Gastroesophageal sphincter (tissue), 4 donors: ENCODE data around the gene DUSP10. TPM values are rescaled to one million over a fixed set of nuclear protein-coding genes. Genes with fewer than 3 reads are reported as not detected.

ENCODE experiments used
- ATAC-seq: fragments of 150-250 bp; one replicate; pipeline ENCODE4 v1.9.1; 2016; ENCODE audit warnings: mild to moderate bottlenecking, moderate library complexity
- H3K27ac ChIP-seq, 4 donors: fragments of 200-600 bp; sonication (generic) in 3 of 4; 1 replicate in 3 of 4; 2 replicates in 1 of 4; pipeline ENCODE4 v1.5.1; 2016 to 2019
- H3K27me3 ChIP-seq: fragments of 200-600 bp; sonication (generic); one replicate; pipeline ENCODE4 v1.5.1; 2019
- H3K36me3 ChIP-seq, 2 donors: fragments of 200-600 bp; sonication (generic); one replicate each; pipeline ENCODE4 v1.5.1; 2019; ENCODE audit warnings: control low read depth in 1 of 2
- H3K4me1 ChIP-seq, 3 donors: fragments of 200-600 bp; sonication (generic); 1 replicate in 2 of 3; 2 replicates in 1 of 3; pipeline ENCODE4 v1.5.1; 2016 to 2019; ENCODE audit warnings: control low read depth in 2 of 3
- H3K4me3 ChIP-seq, 2 donors: fragments of 200-600 bp; sonication (generic); one replicate each; pipeline ENCODE4 v1.5.1; 2019; ENCODE audit warnings: mild to moderate bottlenecking in 1 of 2, moderate library complexity in 1 of 2
- H3K9me3 ChIP-seq, 3 donors: fragments of 200-600 bp; sonication (generic); one replicate each; pipeline ENCODE4 v1.5.1; 2017 to 2019; ENCODE audit warnings: control low read depth in 2 of 3
- CTCF ChIP-seq, 4 experiments: fragments of 200-600 bp in 2 of 4; fragments of 450-650 bp in 2 of 4; sonication (generic) in 1 of 4; IDR thresholded peaks; one replicate each; pipeline ENCODE4 v1.5.1; 2017 to 2019; ENCODE audit warnings: antibody characterized with exemption in 4 of 4, mild to moderate bottlenecking in 2 of 4, moderate library complexity in 2 of 4
- EP300 ChIP-seq: sonication (generic); formaldehyde crosslinking; IDR thresholded peaks from one replicate; pipeline ENCODE4 v1.6.1; 2017; ENCODE audit warnings: antibody characterized with exemption, mild to moderate bottlenecking
- POLR2A ChIP-seq, 2 donors: fragments of 450-650 bp; IDR thresholded peaks; one replicate each; pipeline ENCODE4 v1.6.1; 2017; ENCODE audit warnings: antibody characterized with exemption in 2 of 2, mild to moderate bottlenecking in 2 of 2, moderate library complexity in 1 of 2
- POLR2AphosphoS5 ChIP-seq: sonication (generic); formaldehyde crosslinking; IDR thresholded peaks from one replicate; pipeline ENCODE4 v1.6.1; 2017; ENCODE audit warnings: antibody characterized with exemption
- WGBS, 2 donors: methylation state at CpG; one replicate each; pipeline ENCODE4 v1.1.5; 2018; ENCODE audit warnings: low coverage in 1 of 2; 5-methylcytosine and 5-hydroxymethylcytosine counted together
- total RNA-seq, 4 donors: library from RNA; depleted of rRNA; stranded (reverse); fragments of >200 nt; gene quantifications; one replicate each; pipeline ENCODE4 v1.1.0, GENCODE V29; 2016

The DUSP10 gene
- total RNA-seq, 4 donors from 2014 or later: 3.5 to 12.0 (median 5.3) TPM

DNA sequence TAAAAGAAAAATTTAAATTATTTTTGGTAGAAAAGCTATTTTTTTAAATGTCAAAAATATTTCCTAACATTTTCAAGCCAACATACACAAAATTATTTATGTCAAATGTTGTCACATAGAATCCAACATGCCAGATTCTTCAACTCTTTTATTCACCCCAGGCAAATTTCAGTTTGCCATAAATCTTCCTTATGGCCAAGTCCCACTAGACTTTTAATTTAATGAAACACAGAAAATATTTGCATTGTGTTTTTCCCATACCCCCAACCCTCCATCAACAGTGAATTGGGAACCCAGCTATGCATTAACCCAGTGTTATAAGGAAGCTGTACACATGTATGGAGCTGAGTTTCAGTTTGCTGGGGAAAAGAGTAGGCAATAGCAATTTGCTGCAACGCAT, 41.4 kb downstream of the DUSP10 start:
- peaks cover 0 to 17% (median 2%) of the 10 kb centered on the region in 3 donors for H3K4me1 ChIP-seq
- no peaks in the 10 kb centered on the region for H3K27me3 ChIP-seq
- no peak for TF ChIP-seq POLR2A (IDR thresholded peaks at IDR 0.05)
- no peak for TF ChIP-seq POLR2AphosphoS5
- no peak for TF ChIP-seq CTCF (IDR thresholded peaks at IDR 0.05)
- no peak for TF ChIP-seq EP300
- peaks cover 0 to 8% of the 10 kb centered on the region in 2 donors for H3K36me3 ChIP-seq
- no peak overlapping the region for H3K4me3 ChIP-seq
- no peak overlapping the region for H3K27ac ChIP-seq
- H3K9me3 ChIP-seq: no peaks in the 10 kb centered on the region
- WGBS, 2 donors: 100% methylated on average over 1 of the region's 1 CpG
- no peak for ATAC-seq

DNA sequence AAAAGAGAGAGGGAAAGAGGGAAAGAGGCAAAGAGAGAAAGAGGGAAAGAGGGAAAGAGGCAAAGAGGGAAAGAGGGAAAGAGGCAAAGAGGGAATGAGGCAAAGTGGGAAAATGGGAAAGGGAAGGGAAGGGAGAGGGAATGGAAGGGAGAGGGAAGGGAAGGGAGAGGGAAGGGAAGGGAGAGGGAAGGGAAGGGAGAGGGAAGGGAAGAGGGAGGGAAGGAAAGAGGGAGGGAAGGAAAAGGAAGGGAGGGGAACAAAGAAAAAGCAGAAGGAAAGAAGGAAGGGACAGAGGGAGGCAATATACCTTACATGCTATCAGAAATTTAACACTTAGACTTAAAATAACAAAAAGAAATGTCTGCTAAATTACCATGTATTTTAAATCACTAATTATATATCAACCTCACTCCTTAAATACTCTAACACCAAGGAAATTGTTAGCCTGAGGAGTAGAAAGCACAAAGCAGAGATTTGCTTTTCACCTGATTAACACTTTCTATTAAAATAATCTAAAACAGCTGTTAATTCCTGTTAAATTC, 41.8 kb downstream of the DUSP10 start:
- ATAC-seq: no peak
- Histone ChIP-seq H3K27ac (no peak overlapping the region), H3K4me1 (peaks cover 0 to 17% (median 2%) of the 10 kb centered on the region in 3 donors), H3K36me3 (peaks cover 0 to 5% of the 10 kb centered on the region in 2 donors), H3K9me3 (no peaks in the 10 kb centered on the region), H3K27me3 (no peaks in the 10 kb centered on the region), H3K4me3 (no peak overlapping the region)
- TF ChIP-seq CTCF (IDR thresholded peaks at IDR 0.05) (no peak), POLR2AphosphoS5 (no peak), POLR2A (IDR thresholded peaks at IDR 0.05) (no peak), EP300 (no peak)

DNA sequence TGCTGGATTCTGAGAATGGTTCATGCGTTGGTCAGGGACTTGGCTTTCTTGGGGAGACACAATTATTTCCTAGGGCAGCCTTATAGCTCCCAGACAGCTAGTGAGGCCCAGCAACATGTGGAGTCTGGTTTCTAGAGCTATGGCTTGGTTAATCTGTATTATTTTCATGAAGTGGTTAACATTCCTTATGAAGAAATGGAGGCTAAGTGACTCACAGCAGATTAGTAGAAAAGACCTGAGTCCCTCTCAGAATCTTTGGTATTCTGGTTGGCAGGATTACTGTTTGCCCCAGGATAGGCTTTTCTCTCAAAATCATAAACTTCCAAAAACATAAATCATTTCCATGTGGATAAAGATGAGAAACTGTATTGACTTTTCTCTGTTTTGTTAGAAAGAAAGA, 42.3 kb downstream of the DUSP10 start:
- ATAC-seq: no peak
- Histone ChIP-seq H3K4me3 (no peak overlapping the region), H3K4me1 (peaks cover 0 to 14% (median 1%) of the 10 kb centered on the region in 3 donors), H3K27ac (no peak overlapping the region), H3K9me3 (no peaks in the 10 kb centered on the region), H3K36me3 (peaks cover 0 to 5% of the 10 kb centered on the region in 2 donors), H3K27me3 (no peaks in the 10 kb centered on the region)
- 91 to 100% methylated on average over 1 of the region's 1 CpG for WGBS, 2 donors
- no peak for TF ChIP-seq POLR2A (IDR thresholded peaks at IDR 0.05)
- no peak for TF ChIP-seq CTCF (IDR thresholded peaks at IDR 0.05)
- TF ChIP-seq POLR2AphosphoS5: no peak
- TF ChIP-seq EP300: no peak

GRCh38 chr1:221698579-221699349, 43.1 kb downstream of the DUSP10 start:
- Histone ChIP-seq H3K36me3 (peaks cover 0 to 5% of the 10 kb centered on the region in 2 donors), H3K4me3 (no peak overlapping the region), H3K9me3 (peaks cover 0 to under 1% (median 0%) of the 10 kb centered on the region in 3 donors), H3K27ac (peak overlapping the region in 1 of 4 donors; percentile 3), H3K4me1 (peaks cover 0 to 9% (median 0%) of the 10 kb centered on the region in 3 donors), H3K27me3 (no peaks in the 10 kb centered on the region)
- ATAC-seq: no peak
- no peak for TF ChIP-seq EP300
- TF ChIP-seq POLR2A (IDR thresholded peaks at IDR 0.05): no peak
- no peak for TF ChIP-seq POLR2AphosphoS5
- TF ChIP-seq CTCF (IDR thresholded peaks at IDR 0.05): no peak
- 87% methylated on average over 4 of the region's 4 CpGs for WGBS, 2 donors
